HEK293 (cell line): Measurements from ENCODE around the gene FAM24B.

Source experiments
- CTCF ChIP-seq: fragments of 450-650 bp; formaldehyde crosslinking; IDR thresholded peaks from 2 replicates; pipeline ENCODE4 v1.5.1; 2016; ENCODE audit warnings: missing biosample characterization, missing genetic modification characterization
- ZNF571 ChIP-seq: fragments of 450-650 bp; formaldehyde crosslinking; IDR thresholded peaks from 2 replicates; pipeline ENCODE4 v1.5.0; 2017; ENCODE audit warnings: missing biosample characterization, missing genetic modification characterization
- TF ChIP-seq, protein P1 (sequence below): fragments of 450-650 bp; formaldehyde crosslinking; IDR thresholded peaks from 2 replicates; pipeline ENCODE4; 2016; ENCODE audit warnings: missing biosample characterization, missing genetic modification characterization

- TF ChIP-seq ZNF571 (tag by site-specific recombination) = no peak
- TF ChIP-seq, protein P1, sequence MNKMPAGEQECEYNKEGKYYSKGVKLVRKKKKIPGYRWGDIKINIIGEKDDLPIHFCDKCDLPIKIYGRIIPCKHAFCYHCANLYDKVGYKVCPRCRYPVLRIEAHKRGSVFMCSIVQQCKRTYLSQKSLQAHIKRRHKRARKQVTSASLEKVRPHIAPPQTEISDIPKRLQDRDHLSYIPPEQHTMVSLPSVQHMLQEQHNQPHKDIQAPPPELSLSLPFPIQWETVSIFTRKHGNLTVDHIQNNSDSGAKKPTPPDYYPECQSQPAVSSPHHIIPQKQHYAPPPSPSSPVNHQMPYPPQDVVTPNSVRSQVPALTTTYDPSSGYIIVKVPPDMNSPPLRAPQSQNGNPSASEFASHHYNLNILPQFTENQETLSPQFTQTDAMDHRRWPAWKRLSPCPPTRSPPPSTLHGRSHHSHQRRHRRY (tag by site-specific recombination) = no peak
- no peak for TF ChIP-seq CTCF (tag by site-specific recombination)
Observed at GRCh38 chr10:122849090-122849489, 30.3 kb downstream of the FAM24B start.
